H1 (cell line): ENCODE results near the gene USP16.

Experiments
- CHD2 ChIP-seq: IDR thresholded peaks from 2 replicates; pipeline ENCODE4 v1.6.1; 2012; ENCODE audit warnings: low read length, improper control_type of control experiment
- CREB1 ChIP-seq: IDR thresholded peaks from 2 replicates; pipeline ENCODE4 v1.6.1; 2012; ENCODE audit warnings: inconsistent platforms
- EGR1 ChIP-seq: IDR thresholded peaks from 2 replicates; pipeline ENCODE4 v1.6.1; 2011; ENCODE audit warnings: low read depth, low read length, borderline replicate concordance
- EZH2 ChIP-seq: fragments of 200-600 bp; sonication (generic); IDR thresholded peaks from 2 replicates; pipeline ENCODE4 v1.7.1; 2012; ENCODE audit warnings: low read depth, mild to moderate bottlenecking, moderate library complexity, low read length, inconsistent platforms; ENCODE audit not compliant: severe bottlenecking
- KDM1A ChIP-seq: fragments of 200-600, 300-600 bp; sonication (generic); IDR thresholded peaks from 2 replicates; pipeline ENCODE4 v1.7.1; 2016; ENCODE audit warnings: mild to moderate bottlenecking, low read length, borderline replicate concordance
- POLR2A ChIP-seq, 2 experiments: IDR thresholded peaks; 1 replicate in 1 of 2; 2 replicates in 1 of 2; pipeline ENCODE4 v1.6.1; 2011; ENCODE audit warnings: low read depth in 2 of 2, low read length in 2 of 2, mild to moderate bottlenecking in 2 of 2; ENCODE audit errors: control extremely low read depth in 1 of 2
- POLR2AphosphoS5 ChIP-seq: IDR thresholded peaks from 2 replicates; pipeline ENCODE4 v1.6.1; 2011; ENCODE audit warnings: low read depth, low read length
- RFX5 ChIP-seq: IDR thresholded peaks from 2 replicates; pipeline ENCODE4 v1.6.1; 2011; ENCODE audit warnings: low read depth, low read length, improper control_type of control experiment, borderline replicate concordance
- TF ChIP-seq, protein P1 (sequence below): IDR thresholded peaks from 2 replicates; pipeline ENCODE4 v1.6.1; 2011; ENCODE audit warnings: low read depth, mild to moderate bottlenecking, low read length; ENCODE audit not compliant: insufficient read depth
- TF ChIP-seq, protein P2 (sequence below), 3 experiments: IDR thresholded peaks; 1 replicate in 2 of 3; 2 replicates in 1 of 3; pipeline versions ENCODE4 v1.5.1 to v1.6.1; 2011; ENCODE audit warnings: low read length in 3 of 3, mild to moderate bottlenecking in 3 of 3, inconsistent platforms in 2 of 3, low read depth in 1 of 3, moderate library complexity in 1 of 3; ENCODE audit not compliant: insufficient read depth in 1 of 3; ENCODE audit errors: control extremely low read depth in 1 of 3
- TF ChIP-seq, protein P3 (sequence below): IDR thresholded peaks from 2 replicates; pipeline ENCODE4 v1.6.1; 2012; ENCODE audit warnings: low read length, inconsistent platforms
- TF ChIP-seq, protein P4 (sequence below): IDR thresholded peaks from 2 replicates; pipeline ENCODE4 v1.6.1; 2012; ENCODE audit warnings: inconsistent platforms

DNA sequence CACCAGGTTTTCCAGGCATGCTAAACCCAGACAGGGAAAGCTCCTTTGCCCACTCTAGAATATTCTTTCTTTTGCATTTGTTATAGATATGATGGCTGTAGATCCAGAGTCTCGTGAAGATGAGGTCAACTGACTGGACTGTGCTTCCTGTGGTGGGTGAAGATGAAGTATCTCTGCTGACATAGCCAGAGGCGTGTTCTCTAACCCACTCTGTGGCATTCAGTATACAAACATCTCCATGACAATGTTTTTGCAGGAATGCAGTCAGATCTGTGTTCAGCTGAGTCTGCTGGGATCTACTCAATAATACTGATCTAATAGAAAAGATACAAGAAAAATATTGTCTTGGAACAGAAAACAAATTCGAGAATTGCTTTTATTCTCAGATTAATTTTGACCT is 16.7 kb upstream of the USP16 start:
- TF ChIP-seq, protein P1, sequence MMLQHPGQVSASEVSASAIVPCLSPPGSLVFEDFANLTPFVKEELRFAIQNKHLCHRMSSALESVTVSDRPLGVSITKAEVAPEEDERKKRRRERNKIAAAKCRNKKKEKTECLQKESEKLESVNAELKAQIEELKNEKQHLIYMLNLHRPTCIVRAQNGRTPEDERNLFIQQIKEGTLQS: no peak
- TF ChIP-seq, protein P2, sequence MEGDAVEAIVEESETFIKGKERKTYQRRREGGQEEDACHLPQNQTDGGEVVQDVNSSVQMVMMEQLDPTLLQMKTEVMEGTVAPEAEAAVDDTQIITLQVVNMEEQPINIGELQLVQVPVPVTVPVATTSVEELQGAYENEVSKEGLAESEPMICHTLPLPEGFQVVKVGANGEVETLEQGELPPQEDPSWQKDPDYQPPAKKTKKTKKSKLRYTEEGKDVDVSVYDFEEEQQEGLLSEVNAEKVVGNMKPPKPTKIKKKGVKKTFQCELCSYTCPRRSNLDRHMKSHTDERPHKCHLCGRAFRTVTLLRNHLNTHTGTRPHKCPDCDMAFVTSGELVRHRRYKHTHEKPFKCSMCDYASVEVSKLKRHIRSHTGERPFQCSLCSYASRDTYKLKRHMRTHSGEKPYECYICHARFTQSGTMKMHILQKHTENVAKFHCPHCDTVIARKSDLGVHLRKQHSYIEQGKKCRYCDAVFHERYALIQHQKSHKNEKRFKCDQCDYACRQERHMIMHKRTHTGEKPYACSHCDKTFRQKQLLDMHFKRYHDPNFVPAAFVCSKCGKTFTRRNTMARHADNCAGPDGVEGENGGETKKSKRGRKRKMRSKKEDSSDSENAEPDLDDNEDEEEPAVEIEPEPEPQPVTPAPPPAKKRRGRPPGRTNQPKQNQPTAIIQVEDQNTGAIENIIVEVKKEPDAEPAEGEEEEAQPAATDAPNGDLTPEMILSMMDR (IDR thresholded peaks at IDR 0.05; ENCODE audit: control extremely low read depth in 1 of 3, insufficient read depth in 1 of 3, low read depth in 1 of 3, low read length in 3 of 3): no peak
- TF ChIP-seq, protein P3, sequence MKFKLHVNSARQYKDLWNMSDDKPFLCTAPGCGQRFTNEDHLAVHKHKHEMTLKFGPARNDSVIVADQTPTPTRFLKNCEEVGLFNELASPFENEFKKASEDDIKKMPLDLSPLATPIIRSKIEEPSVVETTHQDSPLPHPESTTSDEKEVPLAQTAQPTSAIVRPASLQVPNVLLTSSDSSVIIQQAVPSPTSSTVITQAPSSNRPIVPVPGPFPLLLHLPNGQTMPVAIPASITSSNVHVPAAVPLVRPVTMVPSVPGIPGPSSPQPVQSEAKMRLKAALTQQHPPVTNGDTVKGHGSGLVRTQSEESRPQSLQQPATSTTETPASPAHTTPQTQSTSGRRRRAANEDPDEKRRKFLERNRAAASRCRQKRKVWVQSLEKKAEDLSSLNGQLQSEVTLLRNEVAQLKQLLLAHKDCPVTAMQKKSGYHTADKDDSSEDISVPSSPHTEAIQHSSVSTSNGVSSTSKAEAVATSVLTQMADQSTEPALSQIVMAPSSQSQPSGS: no peak
- no peak for TF ChIP-seq EZH2
- no peak for TF ChIP-seq KDM1A
- TF ChIP-seq CREB1: no peak
- no peak for TF ChIP-seq POLR2AphosphoS5
- no peak for TF ChIP-seq EGR1
- no peak for TF ChIP-seq POLR2A (IDR thresholded peaks at IDR 0.05; ENCODE audit: control extremely low read depth in 1 of 2, low read depth in 2 of 2, low read length in 2 of 2)
- TF ChIP-seq CHD2: no peak
- TF ChIP-seq RFX5: no peak
- TF ChIP-seq, protein P4, sequence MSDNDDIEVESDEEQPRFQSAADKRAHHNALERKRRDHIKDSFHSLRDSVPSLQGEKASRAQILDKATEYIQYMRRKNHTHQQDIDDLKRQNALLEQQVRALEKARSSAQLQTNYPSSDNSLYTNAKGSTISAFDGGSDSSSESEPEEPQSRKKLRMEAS: no peak
